Measurements from ENCODE around the gene TOGARAM2. TPM values are rescaled to one million over a fixed set of nuclear protein-coding genes. Genes with fewer than 3 reads are reported as not detected.

The TOGARAM2 gene
- total RNA-seq, 1 experiment from 2014 or later = 0.76 TPM

DNA sequence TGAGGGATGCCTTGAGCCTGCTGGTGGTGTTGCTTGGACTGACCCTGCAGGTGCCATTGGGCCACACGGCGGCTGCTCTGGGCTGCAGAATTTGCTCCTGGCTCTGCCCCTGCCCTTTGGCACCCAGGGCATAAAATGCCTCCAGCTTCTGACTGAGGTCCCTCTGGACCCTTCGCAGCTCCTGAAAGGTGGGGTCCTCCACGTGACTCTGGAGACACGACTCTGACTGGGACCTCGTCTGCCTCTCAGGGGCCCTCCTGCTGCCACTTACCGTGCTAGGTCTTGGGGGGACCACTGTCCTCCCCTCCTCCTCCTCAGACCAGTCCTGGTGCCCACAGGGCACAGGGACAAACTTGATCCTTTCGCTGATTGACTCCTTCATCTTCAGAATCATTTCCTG, 91.2 kb downstream of the TOGARAM2 start:
- POLR2A ChIA-PET = no interaction called here
- Histone ChIP-seq H3K4me3 (replicated peaks in 1 of 2; ENCODE audit: low read depth in 1 of 2, low read length in 2 of 2) (no peak overlapping the region), H3K27me3 (ENCODE audit: insufficient read depth, low read length) (no peaks in the 10 kb centered on the region), H3K4me2 (ENCODE audit: low read length) (no peak overlapping the region), H3K9me2 (ENCODE audit: insufficient read depth) (no peaks in the 10 kb centered on the region), H2AFZ (ENCODE audit: low read depth, low read length, poor library complexity, severe bottlenecking) (no peak overlapping the region), H3K9ac (ENCODE audit: low read length) (no peak overlapping the region), H3K79me2 (ENCODE audit: insufficient read depth, low read length) (no peaks in the 10 kb centered on the region), H4K20me1 (ENCODE audit: insufficient read depth) (no peaks in the 10 kb centered on the region), H3K4me1 (ENCODE audit: control insufficient read depth in 1 of 2, insufficient read depth in 2 of 2, low read length in 2 of 2) (peaks cover 0 to 9% of the 10 kb centered on the region in 2 experiments; a peak in 2 of 4 replicates), H3K36me3 (ENCODE audit: control insufficient read depth in 1 of 2, insufficient read depth in 2 of 2, low read length in 2 of 2) (no peaks in the 10 kb centered on the region), H3K9me3 (ENCODE audit: control insufficient read depth in 1 of 2, insufficient read depth in 1 of 2, low read depth in 1 of 2, low read length in 2 of 2) (no peaks in the 10 kb centered on the region), H3K27ac (ENCODE audit: low read depth, low read length) (no peak overlapping the region)
- BruUV-seq (replicated peaks) = no TSS peak
- TF ChIP-seq, protein P1, sequence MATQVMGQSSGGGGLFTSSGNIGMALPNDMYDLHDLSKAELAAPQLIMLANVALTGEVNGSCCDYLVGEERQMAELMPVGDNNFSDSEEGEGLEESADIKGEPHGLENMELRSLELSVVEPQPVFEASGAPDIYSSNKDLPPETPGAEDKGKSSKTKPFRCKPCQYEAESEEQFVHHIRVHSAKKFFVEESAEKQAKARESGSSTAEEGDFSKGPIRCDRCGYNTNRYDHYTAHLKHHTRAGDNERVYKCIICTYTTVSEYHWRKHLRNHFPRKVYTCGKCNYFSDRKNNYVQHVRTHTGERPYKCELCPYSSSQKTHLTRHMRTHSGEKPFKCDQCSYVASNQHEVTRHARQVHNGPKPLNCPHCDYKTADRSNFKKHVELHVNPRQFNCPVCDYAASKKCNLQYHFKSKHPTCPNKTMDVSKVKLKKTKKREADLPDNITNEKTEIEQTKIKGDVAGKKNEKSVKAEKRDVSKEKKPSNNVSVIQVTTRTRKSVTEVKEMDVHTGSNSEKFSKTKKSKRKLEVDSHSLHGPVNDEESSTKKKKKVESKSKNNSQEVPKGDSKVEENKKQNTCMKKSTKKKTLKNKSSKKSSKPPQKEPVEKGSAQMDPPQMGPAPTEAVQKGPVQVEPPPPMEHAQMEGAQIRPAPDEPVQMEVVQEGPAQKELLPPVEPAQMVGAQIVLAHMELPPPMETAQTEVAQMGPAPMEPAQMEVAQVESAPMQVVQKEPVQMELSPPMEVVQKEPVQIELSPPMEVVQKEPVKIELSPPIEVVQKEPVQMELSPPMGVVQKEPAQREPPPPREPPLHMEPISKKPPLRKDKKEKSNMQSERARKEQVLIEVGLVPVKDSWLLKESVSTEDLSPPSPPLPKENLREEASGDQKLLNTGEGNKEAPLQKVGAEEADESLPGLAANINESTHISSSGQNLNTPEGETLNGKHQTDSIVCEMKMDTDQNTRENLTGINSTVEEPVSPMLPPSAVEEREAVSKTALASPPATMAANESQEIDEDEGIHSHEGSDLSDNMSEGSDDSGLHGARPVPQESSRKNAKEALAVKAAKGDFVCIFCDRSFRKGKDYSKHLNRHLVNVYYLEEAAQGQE (IDR thresholded peaks at IDR 0.05; ENCODE audit: low read depth) = no peak
- TF ChIP-seq SIN3A (IDR thresholded peaks at IDR 0.05; ENCODE audit: low read depth) (no peak), CBX3 (IDR thresholded peaks at IDR 0.05; ENCODE audit: low read depth) (no peak), POLR2A (IDR thresholded peaks at IDR 0.05; ENCODE audit: borderline replicate concordance, extremely low read depth, insufficient read depth, insufficient read length) (no peak)
- RAD21 ChIA-PET (ENCODE audit: low non-redundant PET in 1 of 2, low total read pairs in 2 of 2, uncharacterized antibody in 2 of 2, unreplicated experiment in 2 of 2) = no interaction called here
- intact Hi-C loops (cut with micrococcal nuclease) = no loop called here
- ATAC-seq (no peak), DNase-seq (ENCODE audit: low read depth, low spot score) (no peak)
- CTCF ChIA-PET = no interaction called here

DNA sequence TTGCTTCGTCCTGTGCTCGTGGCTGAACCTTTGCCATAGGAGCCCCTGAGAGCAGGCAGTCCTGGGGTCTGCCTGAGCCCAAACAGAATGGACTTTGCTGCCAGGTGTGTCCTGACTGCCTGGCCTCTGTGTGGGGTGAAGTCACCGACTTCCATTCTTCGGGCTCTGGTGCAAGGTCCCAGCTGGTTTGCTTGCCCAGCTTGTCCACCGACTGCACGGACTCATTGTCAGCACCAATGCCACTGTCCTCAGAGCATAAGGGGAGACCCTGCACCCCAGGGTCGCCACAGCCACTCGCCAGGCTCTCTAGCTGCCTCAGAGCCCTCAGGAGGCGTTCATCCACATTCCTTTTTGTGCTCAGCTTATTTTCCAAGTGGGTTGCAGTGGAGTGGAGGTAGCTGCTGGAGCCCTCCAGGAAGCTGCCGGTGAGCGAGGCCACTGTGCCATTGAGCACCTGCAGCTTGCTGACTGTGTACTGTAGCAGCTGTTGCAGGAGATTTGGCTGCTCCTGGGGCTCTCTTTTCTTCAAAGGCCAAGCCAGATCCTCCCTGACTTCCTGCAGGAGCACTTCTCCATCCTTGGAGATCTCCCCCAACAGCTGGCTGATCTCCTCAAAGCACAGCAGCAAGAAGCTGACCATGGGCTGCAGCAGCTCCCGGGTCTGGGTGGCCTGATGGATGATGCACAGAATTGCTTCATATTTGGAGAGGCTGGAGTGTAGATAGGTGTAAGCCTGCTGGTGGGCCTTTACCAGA, 92.0 kb downstream of the TOGARAM2 start:
- no peak for DNase-seq (ENCODE audit: low read depth, low spot score)
- no peak overlapping the region for H3K9ac ChIP-seq (ENCODE audit: low read length)
- intact Hi-C loops (cut with micrococcal nuclease) = no loop called here
- H3K27ac ChIP-seq (ENCODE audit: low read depth, low read length) = no peak overlapping the region
- no peak overlapping the region for H2AFZ ChIP-seq (ENCODE audit: low read depth, low read length, poor library complexity, severe bottlenecking)
- ATAC-seq = no peak
- no peaks in the 10 kb centered on the region for H3K27me3 ChIP-seq (ENCODE audit: insufficient read depth, low read length)
- POLR2A ChIA-PET = no interaction called here
- TF ChIP-seq, protein P2, sequence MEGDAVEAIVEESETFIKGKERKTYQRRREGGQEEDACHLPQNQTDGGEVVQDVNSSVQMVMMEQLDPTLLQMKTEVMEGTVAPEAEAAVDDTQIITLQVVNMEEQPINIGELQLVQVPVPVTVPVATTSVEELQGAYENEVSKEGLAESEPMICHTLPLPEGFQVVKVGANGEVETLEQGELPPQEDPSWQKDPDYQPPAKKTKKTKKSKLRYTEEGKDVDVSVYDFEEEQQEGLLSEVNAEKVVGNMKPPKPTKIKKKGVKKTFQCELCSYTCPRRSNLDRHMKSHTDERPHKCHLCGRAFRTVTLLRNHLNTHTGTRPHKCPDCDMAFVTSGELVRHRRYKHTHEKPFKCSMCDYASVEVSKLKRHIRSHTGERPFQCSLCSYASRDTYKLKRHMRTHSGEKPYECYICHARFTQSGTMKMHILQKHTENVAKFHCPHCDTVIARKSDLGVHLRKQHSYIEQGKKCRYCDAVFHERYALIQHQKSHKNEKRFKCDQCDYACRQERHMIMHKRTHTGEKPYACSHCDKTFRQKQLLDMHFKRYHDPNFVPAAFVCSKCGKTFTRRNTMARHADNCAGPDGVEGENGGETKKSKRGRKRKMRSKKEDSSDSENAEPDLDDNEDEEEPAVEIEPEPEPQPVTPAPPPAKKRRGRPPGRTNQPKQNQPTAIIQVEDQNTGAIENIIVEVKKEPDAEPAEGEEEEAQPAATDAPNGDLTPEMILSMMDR (IDR thresholded peaks at IDR 0.05 in 2 of 3, conservative IDR thresholded peaks at IDR 0.05 in 1 of 3; ENCODE audit: borderline replicate concordance in 1 of 3, insufficient read depth in 1 of 3, low read depth in 2 of 3, low read length in 2 of 3) = no peak
- TF ChIP-seq SP1 (IDR thresholded peaks at IDR 0.05; ENCODE audit: low read depth) = no peak
- TF ChIP-seq FOSL1 (IDR thresholded peaks at IDR 0.05; ENCODE audit: low read depth) = no peak
- TF ChIP-seq, protein P3, sequence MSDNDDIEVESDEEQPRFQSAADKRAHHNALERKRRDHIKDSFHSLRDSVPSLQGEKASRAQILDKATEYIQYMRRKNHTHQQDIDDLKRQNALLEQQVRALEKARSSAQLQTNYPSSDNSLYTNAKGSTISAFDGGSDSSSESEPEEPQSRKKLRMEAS (IDR thresholded peaks at IDR 0.05) = no peak
- no peak for TF ChIP-seq SRF (IDR thresholded peaks at IDR 0.05; ENCODE audit: low read depth)
- TF ChIP-seq ELF1 (IDR thresholded peaks at IDR 0.05; ENCODE audit: borderline replicate concordance, low read depth) = no peak
- no peak for TF ChIP-seq SIN3A (IDR thresholded peaks at IDR 0.05; ENCODE audit: low read depth)
- TF ChIP-seq, protein P4, sequence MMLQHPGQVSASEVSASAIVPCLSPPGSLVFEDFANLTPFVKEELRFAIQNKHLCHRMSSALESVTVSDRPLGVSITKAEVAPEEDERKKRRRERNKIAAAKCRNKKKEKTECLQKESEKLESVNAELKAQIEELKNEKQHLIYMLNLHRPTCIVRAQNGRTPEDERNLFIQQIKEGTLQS (IDR thresholded peaks at IDR 0.05) = no peak
- H3K36me3 ChIP-seq (ENCODE audit: control insufficient read depth in 1 of 2, insufficient read depth in 2 of 2, low read length in 2 of 2) = no peaks in the 10 kb centered on the region
- H3K4me2 ChIP-seq (ENCODE audit: low read length) = no peak overlapping the region
- H3K9me2 ChIP-seq (ENCODE audit: insufficient read depth) = no peaks in the 10 kb centered on the region
- no peaks in the 10 kb centered on the region for H3K9me3 ChIP-seq (ENCODE audit: control insufficient read depth in 1 of 2, insufficient read depth in 1 of 2, low read depth in 1 of 2, low read length in 2 of 2)
- no peaks in the 10 kb centered on the region for H4K20me1 ChIP-seq (ENCODE audit: insufficient read depth)
- CTCF ChIA-PET = no interaction called here
- H3K4me3 ChIP-seq (replicated peaks in 1 of 2; ENCODE audit: low read depth in 1 of 2, low read length in 2 of 2) = no peak overlapping the region
- H3K79me2 ChIP-seq (ENCODE audit: insufficient read depth, low read length) = no peaks in the 10 kb centered on the region
- RAD21 ChIA-PET (ENCODE audit: low non-redundant PET in 1 of 2, low total read pairs in 2 of 2, uncharacterized antibody in 2 of 2, unreplicated experiment in 2 of 2) = no interaction called here
- no TSS peak for BruUV-seq (replicated peaks)
- peaks cover 0 to 6% of the 10 kb centered on the region in 2 experiments; a peak in 2 of 4 replicates for H3K4me1 ChIP-seq (ENCODE audit: control insufficient read depth in 1 of 2, insufficient read depth in 2 of 2, low read length in 2 of 2)
